ENCODE measurements around the gene SASH1. TPM values are rescaled to one million over a fixed set of nuclear protein-coding genes. Genes with fewer than 3 reads are reported as not detected.

Gene SASH1
- polyA plus RNA-seq, 1 donor from 2014 or later, result 7.0 TPM

DNA sequence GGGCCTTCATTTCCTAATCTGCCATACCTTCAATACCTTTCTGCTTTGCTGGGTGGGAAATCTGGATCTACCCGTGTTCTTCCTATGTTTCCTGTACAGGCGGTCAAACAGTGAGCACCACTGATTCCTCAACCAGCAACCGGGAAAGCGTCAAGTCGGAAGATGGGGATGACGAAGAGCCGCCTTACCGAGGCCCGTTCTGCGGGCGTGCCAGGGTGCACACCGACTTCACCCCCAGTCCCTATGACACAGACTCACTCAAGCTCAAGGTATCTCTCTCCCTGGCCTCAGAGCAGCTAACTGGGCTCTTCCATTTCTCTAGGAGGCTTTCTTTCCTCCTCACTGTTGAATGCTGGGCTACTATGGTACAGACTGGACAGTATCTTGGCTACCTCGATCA, 190.1 kb downstream of the SASH1 start:
- Histone ChIP-seq H4K20me1 (ENCODE audit: insufficient read depth) (no peaks in the 10 kb centered on the region), H3K4me3 (ENCODE audit: low read length) (no peak overlapping the region), H3F3A (ENCODE audit: insufficient read depth, low read length, poor library complexity, severe bottlenecking) (no peaks in the 10 kb centered on the region), H3K9me3 (ENCODE audit: low read length) (no peaks in the 10 kb centered on the region), H3K9ac (ENCODE audit: low read length) (no peak overlapping the region), H3K4me2 (ENCODE audit: low read length) (no peak overlapping the region), H3K9me2 (ENCODE audit: insufficient read depth, low read length) (no peaks in the 10 kb centered on the region), H2AFZ (ENCODE audit: low read depth, low read length) (no peak overlapping the region), H3K27me3 (ENCODE audit: insufficient read depth, low read depth, low read length) (no peaks in the 10 kb centered on the region), H3K79me2 (replicated peaks; ENCODE audit: insufficient read depth, low read length) (no peaks in the 10 kb centered on the region), H3K27ac (ENCODE audit: low read length) (no peak overlapping the region), H3K36me3 (ENCODE audit: insufficient read depth, low read length) (no peaks in the 10 kb centered on the region)
- no peak for TF ChIP-seq EP300 (conservative IDR thresholded peaks at IDR 0.05; ENCODE audit: poor library complexity, severe bottlenecking)
- no peak for TF ChIP-seq EZH2 (IDR thresholded peaks at IDR 0.05; ENCODE audit: borderline replicate concordance, insufficient read depth, low read length, poor library complexity, severe bottlenecking)
- no peak for TF ChIP-seq RAD21 (conservative IDR thresholded peaks at IDR 0.05)
- no peak for TF ChIP-seq SMC3 (conservative IDR thresholded peaks at IDR 0.05; ENCODE audit: poor library complexity)
- TF ChIP-seq MXI1 (conservative IDR thresholded peaks at IDR 0.05; ENCODE audit: poor library complexity, severe bottlenecking), result no peak
- TF ChIP-seq, protein P1, sequence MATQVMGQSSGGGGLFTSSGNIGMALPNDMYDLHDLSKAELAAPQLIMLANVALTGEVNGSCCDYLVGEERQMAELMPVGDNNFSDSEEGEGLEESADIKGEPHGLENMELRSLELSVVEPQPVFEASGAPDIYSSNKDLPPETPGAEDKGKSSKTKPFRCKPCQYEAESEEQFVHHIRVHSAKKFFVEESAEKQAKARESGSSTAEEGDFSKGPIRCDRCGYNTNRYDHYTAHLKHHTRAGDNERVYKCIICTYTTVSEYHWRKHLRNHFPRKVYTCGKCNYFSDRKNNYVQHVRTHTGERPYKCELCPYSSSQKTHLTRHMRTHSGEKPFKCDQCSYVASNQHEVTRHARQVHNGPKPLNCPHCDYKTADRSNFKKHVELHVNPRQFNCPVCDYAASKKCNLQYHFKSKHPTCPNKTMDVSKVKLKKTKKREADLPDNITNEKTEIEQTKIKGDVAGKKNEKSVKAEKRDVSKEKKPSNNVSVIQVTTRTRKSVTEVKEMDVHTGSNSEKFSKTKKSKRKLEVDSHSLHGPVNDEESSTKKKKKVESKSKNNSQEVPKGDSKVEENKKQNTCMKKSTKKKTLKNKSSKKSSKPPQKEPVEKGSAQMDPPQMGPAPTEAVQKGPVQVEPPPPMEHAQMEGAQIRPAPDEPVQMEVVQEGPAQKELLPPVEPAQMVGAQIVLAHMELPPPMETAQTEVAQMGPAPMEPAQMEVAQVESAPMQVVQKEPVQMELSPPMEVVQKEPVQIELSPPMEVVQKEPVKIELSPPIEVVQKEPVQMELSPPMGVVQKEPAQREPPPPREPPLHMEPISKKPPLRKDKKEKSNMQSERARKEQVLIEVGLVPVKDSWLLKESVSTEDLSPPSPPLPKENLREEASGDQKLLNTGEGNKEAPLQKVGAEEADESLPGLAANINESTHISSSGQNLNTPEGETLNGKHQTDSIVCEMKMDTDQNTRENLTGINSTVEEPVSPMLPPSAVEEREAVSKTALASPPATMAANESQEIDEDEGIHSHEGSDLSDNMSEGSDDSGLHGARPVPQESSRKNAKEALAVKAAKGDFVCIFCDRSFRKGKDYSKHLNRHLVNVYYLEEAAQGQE (IDR thresholded peaks at IDR 0.05; ENCODE audit: borderline replicate concordance), result no peak
- TF ChIP-seq, protein P2, sequence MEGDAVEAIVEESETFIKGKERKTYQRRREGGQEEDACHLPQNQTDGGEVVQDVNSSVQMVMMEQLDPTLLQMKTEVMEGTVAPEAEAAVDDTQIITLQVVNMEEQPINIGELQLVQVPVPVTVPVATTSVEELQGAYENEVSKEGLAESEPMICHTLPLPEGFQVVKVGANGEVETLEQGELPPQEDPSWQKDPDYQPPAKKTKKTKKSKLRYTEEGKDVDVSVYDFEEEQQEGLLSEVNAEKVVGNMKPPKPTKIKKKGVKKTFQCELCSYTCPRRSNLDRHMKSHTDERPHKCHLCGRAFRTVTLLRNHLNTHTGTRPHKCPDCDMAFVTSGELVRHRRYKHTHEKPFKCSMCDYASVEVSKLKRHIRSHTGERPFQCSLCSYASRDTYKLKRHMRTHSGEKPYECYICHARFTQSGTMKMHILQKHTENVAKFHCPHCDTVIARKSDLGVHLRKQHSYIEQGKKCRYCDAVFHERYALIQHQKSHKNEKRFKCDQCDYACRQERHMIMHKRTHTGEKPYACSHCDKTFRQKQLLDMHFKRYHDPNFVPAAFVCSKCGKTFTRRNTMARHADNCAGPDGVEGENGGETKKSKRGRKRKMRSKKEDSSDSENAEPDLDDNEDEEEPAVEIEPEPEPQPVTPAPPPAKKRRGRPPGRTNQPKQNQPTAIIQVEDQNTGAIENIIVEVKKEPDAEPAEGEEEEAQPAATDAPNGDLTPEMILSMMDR (IDR thresholded peaks at IDR 0.05; ENCODE audit: poor library complexity, severe bottlenecking), result no peak
- TF ChIP-seq TAF1 (IDR thresholded peaks at IDR 0.05; ENCODE audit: low read depth), result no peak
- no peak for TF ChIP-seq POLR2AphosphoS5 (IDR thresholded peaks at IDR 0.05)

DNA sequence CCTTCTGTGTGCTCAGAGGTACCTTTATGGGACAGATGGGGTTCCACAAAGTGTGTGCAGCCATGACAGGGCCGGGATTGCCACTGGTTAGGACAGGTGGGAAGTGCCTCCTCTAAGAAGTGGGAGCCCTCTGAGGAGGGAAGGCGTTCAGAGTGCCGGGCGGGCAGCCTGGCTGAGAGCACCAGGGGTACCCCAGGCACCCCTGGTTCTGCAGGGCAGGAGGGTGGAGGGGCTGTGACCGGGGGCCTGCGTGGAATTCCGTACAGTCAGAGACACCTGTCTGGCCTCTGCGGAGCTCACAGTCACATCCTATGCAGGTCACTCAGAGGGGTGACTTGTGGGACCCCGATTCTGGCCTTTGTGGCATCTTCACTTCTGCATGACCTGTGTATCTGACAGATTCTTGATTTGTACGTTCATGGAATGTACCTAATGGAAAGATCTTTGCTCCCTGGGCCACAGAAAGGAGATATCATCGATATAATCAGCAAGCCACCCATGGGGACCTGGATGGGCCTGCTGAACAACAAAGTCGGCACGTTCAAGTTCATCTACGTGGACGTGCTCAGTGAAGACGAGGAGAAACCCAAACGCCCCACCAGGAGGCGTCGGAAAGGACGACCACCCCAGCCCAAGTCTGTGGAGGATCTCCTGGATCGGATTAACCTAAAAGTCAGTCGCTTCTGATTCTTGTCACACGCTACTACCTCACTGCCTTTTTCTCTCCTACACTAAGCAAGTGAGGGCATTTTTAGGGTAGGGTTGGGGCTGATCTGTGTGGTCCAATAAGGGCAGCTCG, 190.9 kb downstream of the SASH1 start:
- Histone ChIP-seq H3K4me3 (ENCODE audit: low read length) (no peak overlapping the region), H3K9me3 (ENCODE audit: low read length) (no peaks in the 10 kb centered on the region), H3K4me2 (ENCODE audit: low read length) (no peak overlapping the region), H3K36me3 (ENCODE audit: insufficient read depth, low read length) (no peaks in the 10 kb centered on the region), H3K27me3 (ENCODE audit: insufficient read depth, low read depth, low read length) (no peaks in the 10 kb centered on the region), H3K9ac (ENCODE audit: low read length) (no peak overlapping the region), H3K9me2 (ENCODE audit: insufficient read depth, low read length) (no peaks in the 10 kb centered on the region), H3K27ac (ENCODE audit: low read length) (no peak overlapping the region), H3K79me2 (replicated peaks; ENCODE audit: insufficient read depth, low read length) (no peaks in the 10 kb centered on the region), H3F3A (ENCODE audit: insufficient read depth, low read length, poor library complexity, severe bottlenecking) (no peaks in the 10 kb centered on the region), H4K20me1 (ENCODE audit: insufficient read depth) (no peaks in the 10 kb centered on the region), H2AFZ (ENCODE audit: low read depth, low read length) (no peak overlapping the region)
- no peak for TF ChIP-seq MXI1 (conservative IDR thresholded peaks at IDR 0.05; ENCODE audit: poor library complexity, severe bottlenecking)

All from neural cell (in vitro differentiated cells).